GM12878 (cell line): ENCODE measurements around the gene C1orf35. TPM values are rescaled to one million over a fixed set of nuclear protein-coding genes. Genes with fewer than 3 reads are reported as not detected.

Experiments used
- ATAC-seq: fragments of 200-7000 bp; cut with Tn5 transposase; 3 replicates; pipeline ENCODE4 v1.9.1; 2020; ENCODE audit warnings: mild to moderate bottlenecking, moderate library complexity
- BruUV-seq: library from RNA; stranded (reverse); fragments of 400-500 nt; replicated peaks from 2 replicates; lab custom pipeline; 2021; lab: Mats Ljungman, UMichigan
- CTCF ChIA-PET: fragments of 300-600 bp; sonication (Branson Sonifier 250); formaldehyde crosslinking; extraction: SDS; loops from one replicate; lab custom pipeline; 2021; ENCODE audit warnings: inconsistent platforms; lab: Yijun Ruan, JAX
- POLR2A ChIA-PET: fragments of 350-600 bp; formaldehyde crosslinking; extraction: SDS; loops from one replicate; lab custom pipeline; 2021; ENCODE audit warnings: inconsistent platforms; lab: Charles Lee
- RAD21 ChIA-PET: fragments of 300-600 bp; sonication (Branson Sonifier 250); formaldehyde crosslinking; loops from one replicate; lab custom pipeline; 2023; ENCODE audit warnings: antibody characterized with exemption; ENCODE audit not compliant: unreplicated experiment; lab: Charles Lee
- SMC1A ChIA-PET: fragments of 300-600 bp; sonication (Branson Sonifier 250); formaldehyde crosslinking; loops from one replicate; lab custom pipeline; 2023; ENCODE audit not compliant: unreplicated experiment, uncharacterized antibody; lab: Charles Lee
- DNase-seq: peaks from one replicate; pipeline ENCODE4 v3.0.0-alpha.2; 2011; ENCODE audit warnings: low read depth, low spot score
- FAIRE-seq: peaks from 3 replicates; lab custom pipeline; 2011; peaks lifted over from hg19 to GRCh38; lab: Jason Lieb, UNC
- H2AFZ ChIP-seq: 2 replicates; pipeline ENCODE4 v1.6.0; 2011; ENCODE audit warnings: low read depth, low read length, control low read depth; ENCODE audit not compliant: control insufficient read depth
- H3K27ac ChIP-seq: 2 replicates; pipeline ENCODE4 v1.5.1; 2011; ENCODE audit warnings: control low read depth; ENCODE audit not compliant: control insufficient read depth, insufficient read depth
- H3K27me3 ChIP-seq, 2 experiments: replicated peaks in 1 of 2; 2 replicates each; pipeline versions ENCODE4 v1.6.0 to v1.6.1; 2011; ENCODE audit warnings: low read length in 1 of 2; ENCODE audit not compliant: control insufficient read depth in 2 of 2, insufficient read depth in 2 of 2
- H3K36me3 ChIP-seq, 2 experiments: 2 replicates each; pipeline ENCODE4 v1.5.1; 2011; ENCODE audit warnings: low read length in 1 of 2; ENCODE audit not compliant: control insufficient read depth in 2 of 2, insufficient read depth in 2 of 2
- H3K4me1 ChIP-seq: 2 replicates; pipeline ENCODE4 v1.6.1; 2011; ENCODE audit warnings: mild to moderate bottlenecking, low read length, moderate library complexity, mixed read lengths; ENCODE audit not compliant: control insufficient read depth, insufficient read depth
- H3K4me2 ChIP-seq: 2 replicates; pipeline ENCODE4 v1.6.0; 2011; ENCODE audit warnings: control low read depth; ENCODE audit not compliant: control insufficient read depth, insufficient read depth
- H3K4me3 ChIP-seq: fragments of 200-600 bp; sonication (generic); 2 replicates; pipeline ENCODE4 v1.5.1; 2016
- H3K79me2 ChIP-seq: 2 replicates; pipeline ENCODE4 v1.6.0; 2011; ENCODE audit warnings: low read length; ENCODE audit not compliant: control insufficient read depth, insufficient read depth
- H3K9ac ChIP-seq: 2 replicates; pipeline ENCODE4 v1.8.0; 2011; ENCODE audit warnings: low read length, control low read depth, mixed read lengths; ENCODE audit not compliant: control insufficient read depth, insufficient read depth
- H3K9me3 ChIP-seq: replicated peaks from 3 replicates; pipeline ENCODE4 v1.5.1; 2011; ENCODE audit warnings: mild to moderate bottlenecking, low read length; ENCODE audit not compliant: control insufficient read depth, insufficient read depth
- H4K20me1 ChIP-seq: 2 replicates; pipeline ENCODE4 v1.6.0; 2011; ENCODE audit not compliant: control insufficient read depth, insufficient read depth
- EGR1 ChIP-seq, 2 experiments: IDR thresholded peaks; 1 replicate in 1 of 2; 2 replicates in 1 of 2; pipeline ENCODE4 v1.6.1; 2011 to 2012; ENCODE audit warnings: low read depth in 2 of 2, low read length in 2 of 2, borderline replicate concordance in 1 of 2, mild to moderate bottlenecking in 1 of 2, moderate library complexity in 1 of 2
- IKZF1 ChIP-seq: fragments of 450-650 bp; conservative IDR thresholded peaks from 2 replicates; pipeline ENCODE4 v1.6.1; 2017; ENCODE audit warnings: antibody characterized with exemption, mild to moderate bottlenecking
- PAX8 ChIP-seq: fragments of 450-650 bp; IDR thresholded peaks from 2 replicates; pipeline ENCODE4 v1.6.1; 2017; ENCODE audit warnings: mild to moderate bottlenecking, moderate library complexity
- YY1 ChIP-seq: IDR thresholded peaks from 2 replicates; pipeline ENCODE4 v1.6.1; 2011; ENCODE audit warnings: low read depth, mild to moderate bottlenecking, low read length
- ZNF207 ChIP-seq: fragments of 450-650 bp; IDR thresholded peaks from 2 replicates; pipeline ENCODE4 v1.6.1; 2014; ENCODE audit warnings: antibody characterized with exemption, mild to moderate bottlenecking, borderline replicate concordance
- WGBS: methylation state at CpG from one replicate; pipeline ENCODE4 v1.1.6; 2016; ENCODE audit warnings: low lambda C conversion rate; ENCODE audit not compliant: insufficient replicate concordance, insufficient coverage; ENCODE audit errors: missing lambda C conversion rate; 5-methylcytosine and 5-hydroxymethylcytosine counted together
- in situ Hi-C: fragments of 300-500 bp; cut with MboI; formaldehyde crosslinking; loops from 9 replicates; pipeline ENCODE4 v1.14.3; 2018; ENCODE audit warnings: mixed read lengths
- intact Hi-C: fragments of 100-400 bp; cut with micrococcal nuclease; formaldehyde crosslinking; loops from one replicate; pipeline ENCODE4 v1.14.2; 2022; ENCODE audit not compliant: unreplicated experiment
- polyA plus RNA-seq, 11 experiments: library from polyadenylated mRNA; depleted of rRNA in 4 of 11; unstranded in 6 of 11; stranded (reverse) in 5 of 11; fragments of >200 nt; fragmentation: Nextera tagmentation in 4 of 11; fragmentation: Illumina TruSeq in 1 of 11; extraction: Ambion mirVana in 4 of 11; extraction: Trizol in 1 of 11; gene quantifications; 1 replicate in 1 of 11; 2 replicates in 10 of 11; pipeline versions ENCODE4 v1.2.1 to v1.2.3, GENCODE V29; 2011 to 2016; ENCODE audit warnings: inconsistent platforms in 2 of 11, missing spikeins in 2 of 11, low read depth in 1 of 11
- total RNA-seq, 4 experiments: library from RNA; depleted of rRNA in 3 of 4; stranded (reverse); fragments of >200 nt in 3 of 4; fragmentation: Illumina TruSeq in 1 of 4; extraction: Trizol in 1 of 4; gene quantifications; 2 replicates each; pipeline versions ENCODE4 v1.2.1 to v1.2.3, GENCODE V29; 2013 to 2021
- TF ChIP-seq, protein P1 (sequence below): IDR thresholded peaks from 2 replicates; pipeline ENCODE4 v1.6.1; 2011; ENCODE audit warnings: borderline replicate concordance, low read depth, mild to moderate bottlenecking, moderate library complexity, mixed read lengths, low read length; ENCODE audit not compliant: insufficient read depth; ENCODE audit errors: extremely low read length
- TF ChIP-seq, protein P2 (sequence below): IDR thresholded peaks from 2 replicates; pipeline ENCODE4 v1.6.1; 2012; ENCODE audit warnings: low read length, inconsistent platforms
- TF ChIP-seq, protein P3 (sequence below): fragments of 150-350 bp; IDR thresholded peaks from 2 replicates; pipeline ENCODE4 v1.6.1; 2014; ENCODE audit warnings: mild to moderate bottlenecking, low read depth, low read length
- TF ChIP-seq, protein P4 (sequence below): fragments of 450-650 bp; IDR thresholded peaks from 2 replicates; pipeline ENCODE4 v1.6.1; 2017; ENCODE audit warnings: low read depth, mild to moderate bottlenecking, moderate library complexity

C1orf35 gene
- total and polyA plus RNA-seq, 10 of the 15 experiments (the other 5 are each of a cell fraction or from before 2014, with no cell fraction given): 2.5 to 27.0 (median 10.6) TPM

DNA sequence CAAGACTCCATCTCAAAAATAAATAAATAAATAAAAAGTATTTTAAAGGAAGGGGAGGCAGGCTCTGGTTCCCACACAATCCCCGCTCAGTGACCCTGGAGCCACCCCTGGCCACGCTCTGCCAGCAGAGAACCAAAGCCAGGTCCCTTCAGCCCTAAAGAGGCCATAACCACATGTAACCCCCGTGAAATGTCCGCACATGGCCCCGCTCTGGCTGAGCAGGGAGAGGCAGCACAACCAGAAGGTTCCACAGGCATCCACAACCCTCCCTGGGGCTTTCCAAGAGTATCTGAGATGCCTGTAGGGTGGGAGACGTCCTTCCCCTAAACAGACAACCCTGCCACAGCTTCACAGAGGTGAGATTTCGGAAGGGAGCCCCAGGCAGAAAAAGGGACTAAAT lies 22.0 kb downstream of the C1orf35 start:
- peaks cover 23% of the 10 kb centered on the region for H3K4me1 ChIP-seq
- no peaks in the 10 kb centered on the region for H3K27me3 ChIP-seq
- H3K36me3 ChIP-seq: no peaks in the 10 kb centered on the region
- H4K20me1 ChIP-seq: peaks cover 26% of the 10 kb centered on the region
- in situ Hi-C loops: no loop called here
- H2AFZ ChIP-seq: no peak overlapping the region
- H3K79me2 ChIP-seq: peaks cover 67% of the 10 kb centered on the region
- DNase-seq (no peak), FAIRE-seq (no peak), ATAC-seq (peak; percentile 3)
- no peak for TF ChIP-seq PAX8
- TF ChIP-seq, protein P1, sequence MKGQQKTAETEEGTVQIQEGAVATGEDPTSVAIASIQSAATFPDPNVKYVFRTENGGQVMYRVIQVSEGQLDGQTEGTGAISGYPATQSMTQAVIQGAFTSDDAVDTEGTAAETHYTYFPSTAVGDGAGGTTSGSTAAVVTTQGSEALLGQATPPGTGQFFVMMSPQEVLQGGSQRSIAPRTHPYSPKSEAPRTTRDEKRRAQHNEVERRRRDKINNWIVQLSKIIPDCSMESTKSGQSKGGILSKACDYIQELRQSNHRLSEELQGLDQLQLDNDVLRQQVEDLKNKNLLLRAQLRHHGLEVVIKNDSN: no peak
- no peak for TF ChIP-seq ZNF207
- TF ChIP-seq, protein P2, sequence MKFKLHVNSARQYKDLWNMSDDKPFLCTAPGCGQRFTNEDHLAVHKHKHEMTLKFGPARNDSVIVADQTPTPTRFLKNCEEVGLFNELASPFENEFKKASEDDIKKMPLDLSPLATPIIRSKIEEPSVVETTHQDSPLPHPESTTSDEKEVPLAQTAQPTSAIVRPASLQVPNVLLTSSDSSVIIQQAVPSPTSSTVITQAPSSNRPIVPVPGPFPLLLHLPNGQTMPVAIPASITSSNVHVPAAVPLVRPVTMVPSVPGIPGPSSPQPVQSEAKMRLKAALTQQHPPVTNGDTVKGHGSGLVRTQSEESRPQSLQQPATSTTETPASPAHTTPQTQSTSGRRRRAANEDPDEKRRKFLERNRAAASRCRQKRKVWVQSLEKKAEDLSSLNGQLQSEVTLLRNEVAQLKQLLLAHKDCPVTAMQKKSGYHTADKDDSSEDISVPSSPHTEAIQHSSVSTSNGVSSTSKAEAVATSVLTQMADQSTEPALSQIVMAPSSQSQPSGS: no peak
- TF ChIP-seq IKZF1: 0 out of 2 replicates have a peak, but pooled peaks have one; percentile 9
- TF ChIP-seq YY1: peak; percentile 63; the same call in 1 of the 2 replicates
- TF ChIP-seq EGR1 (IDR thresholded peaks at IDR 0.05; ENCODE audit: borderline replicate concordance in 1 of 2, low read depth in 2 of 2, low read length in 2 of 2): no peak
- TF ChIP-seq, protein P3, sequence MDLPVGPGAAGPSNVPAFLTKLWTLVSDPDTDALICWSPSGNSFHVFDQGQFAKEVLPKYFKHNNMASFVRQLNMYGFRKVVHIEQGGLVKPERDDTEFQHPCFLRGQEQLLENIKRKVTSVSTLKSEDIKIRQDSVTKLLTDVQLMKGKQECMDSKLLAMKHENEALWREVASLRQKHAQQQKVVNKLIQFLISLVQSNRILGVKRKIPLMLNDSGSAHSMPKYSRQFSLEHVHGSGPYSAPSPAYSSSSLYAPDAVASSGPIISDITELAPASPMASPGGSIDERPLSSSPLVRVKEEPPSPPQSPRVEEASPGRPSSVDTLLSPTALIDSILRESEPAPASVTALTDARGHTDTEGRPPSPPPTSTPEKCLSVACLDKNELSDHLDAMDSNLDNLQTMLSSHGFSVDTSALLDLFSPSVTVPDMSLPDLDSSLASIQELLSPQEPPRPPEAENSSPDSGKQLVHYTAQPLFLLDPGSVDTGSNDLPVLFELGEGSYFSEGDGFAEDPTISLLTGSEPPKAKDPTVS: 0 out of 2 replicates have a peak, but pooled peaks have one; percentile 59
- TF ChIP-seq, protein P4, sequence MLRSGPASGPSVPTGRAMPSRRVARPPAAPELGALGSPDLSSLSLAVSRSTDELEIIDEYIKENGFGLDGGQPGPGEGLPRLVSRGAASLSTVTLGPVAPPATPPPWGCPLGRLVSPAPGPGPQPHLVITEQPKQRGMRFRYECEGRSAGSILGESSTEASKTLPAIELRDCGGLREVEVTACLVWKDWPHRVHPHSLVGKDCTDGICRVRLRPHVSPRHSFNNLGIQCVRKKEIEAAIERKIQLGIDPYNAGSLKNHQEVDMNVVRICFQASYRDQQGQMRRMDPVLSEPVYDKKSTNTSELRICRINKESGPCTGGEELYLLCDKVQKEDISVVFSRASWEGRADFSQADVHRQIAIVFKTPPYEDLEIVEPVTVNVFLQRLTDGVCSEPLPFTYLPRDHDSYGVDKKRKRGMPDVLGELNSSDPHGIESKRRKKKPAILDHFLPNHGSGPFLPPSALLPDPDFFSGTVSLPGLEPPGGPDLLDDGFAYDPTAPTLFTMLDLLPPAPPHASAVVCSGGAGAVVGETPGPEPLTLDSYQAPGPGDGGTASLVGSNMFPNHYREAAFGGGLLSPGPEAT: no peak
- peak overlapping the region; percentile 94 for H3K27ac ChIP-seq
- SMC1A ChIA-PET: interaction anchor here (0.6 kb wide), 1 partner anchor 345 kb away, joined by 3 read pairs; no protein-coding TSS in a partner anchor
- peak overlapping the region; percentile 78 for H3K4me3 ChIP-seq
- POLR2A ChIA-PET: interaction anchor here (0.6 to 2.0 kb wide), 4 partner anchors 25 to 86 kb away, joined by 4 to 7 read pairs (median 5); no protein-coding TSS in a partner anchor
- H3K4me2 ChIP-seq: peak overlapping the region; percentile 92
- WGBS: 40% methylated on average over 7 of the region's 7 CpGs
- RAD21 ChIA-PET: interaction anchor here (1.2 kb wide), 1 partner anchor 57 kb away, joined by 5 read pairs; no protein-coding TSS in a partner anchor
- intact Hi-C loops: no loop called here
- no TSS peak for BruUV-seq
- H3K9me3 ChIP-seq: no peaks in the 10 kb centered on the region
- peak overlapping the region; percentile 99 for H3K9ac ChIP-seq
- CTCF ChIA-PET: interaction anchor here (1.0 to 1.6 kb wide), 2 partner anchors 50 to 82 kb away, joined by 3 to 4 read pairs; no protein-coding TSS in a partner anchor
